Body of pancreas (tissue), 4 donors: Measurements from ENCODE around the gene NLGN1.

ENCODE experiments used
- CTCF ChIP-seq, 7 experiments: fragments of 450-650 bp in 4 of 7; fragments of 200-600 bp in 3 of 7; sonication (generic) in 3 of 7; IDR thresholded peaks; one replicate each; pipeline ENCODE4 v1.5.1; 2016 to 2019; ENCODE audit warnings: antibody characterized with exemption in 7 of 7
- POLR2A ChIP-seq, 3 donors: fragments of 450-650 bp; IDR thresholded peaks; one replicate each; pipeline ENCODE4 v1.6.1; 2016; ENCODE audit warnings: antibody characterized with exemption in 3 of 3, mild to moderate bottlenecking in 2 of 3

DNA sequence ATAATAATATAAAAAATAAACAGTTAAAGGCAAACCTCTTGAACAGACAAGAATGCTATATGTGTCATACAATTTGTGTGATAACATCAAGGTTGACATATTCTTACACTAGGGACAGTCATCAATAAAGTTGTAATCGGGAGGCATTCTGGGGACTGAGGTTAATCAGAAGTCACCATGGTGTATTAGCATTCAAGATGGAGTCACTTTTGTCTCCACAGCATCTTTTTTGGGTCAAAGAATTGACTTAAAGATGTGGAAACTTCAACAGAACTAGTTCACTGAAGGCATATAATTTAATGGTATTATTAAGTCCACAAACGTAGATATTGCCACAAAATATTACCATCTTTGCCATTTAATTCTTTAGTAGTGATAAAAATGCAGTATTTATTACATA lies 836.0 kb downstream of the NLGN1 start:
- TF ChIP-seq CTCF (IDR thresholded peaks at IDR 0.05) (no peak), POLR2A (IDR thresholded peaks at IDR 0.05) (no peak)
